CD4-positive, alpha-beta T cell treated with Interleukin-21 for 1 hour (primary cell): ENCODE measurements around the gene C17orf113.
"Not testable (repeated sequence)": the region's sequence is repeated elsewhere in the genome, so short reads cannot be mapped to it uniquely, and the experiment has no call there.

Experiments
- DNase-seq: peaks from one replicate; pipeline ENCODE4 v3.0.0-alpha.2; 2020

The C17orf113 gene

DNA sequence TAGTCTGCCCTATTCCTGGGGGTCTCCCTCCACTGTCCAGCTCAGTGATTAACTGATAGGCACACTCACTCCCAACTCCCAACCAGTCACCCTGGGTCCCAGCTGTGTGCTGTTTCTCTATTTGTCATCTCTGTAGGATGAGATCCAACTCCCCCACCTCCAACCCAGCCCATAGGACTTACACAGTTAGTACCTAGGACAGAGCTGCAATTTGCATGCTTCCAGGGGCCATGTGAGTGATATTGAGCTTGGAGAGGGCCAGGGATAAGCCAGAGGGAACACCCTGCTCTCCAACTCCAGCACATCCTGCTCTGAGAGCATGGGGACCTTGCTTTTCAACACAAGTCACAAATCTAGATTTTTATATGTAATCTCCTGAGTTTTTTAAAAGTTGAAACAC, 8.8 kb downstream of the C17orf113 start:
- DNase-seq = no peak

DNA sequence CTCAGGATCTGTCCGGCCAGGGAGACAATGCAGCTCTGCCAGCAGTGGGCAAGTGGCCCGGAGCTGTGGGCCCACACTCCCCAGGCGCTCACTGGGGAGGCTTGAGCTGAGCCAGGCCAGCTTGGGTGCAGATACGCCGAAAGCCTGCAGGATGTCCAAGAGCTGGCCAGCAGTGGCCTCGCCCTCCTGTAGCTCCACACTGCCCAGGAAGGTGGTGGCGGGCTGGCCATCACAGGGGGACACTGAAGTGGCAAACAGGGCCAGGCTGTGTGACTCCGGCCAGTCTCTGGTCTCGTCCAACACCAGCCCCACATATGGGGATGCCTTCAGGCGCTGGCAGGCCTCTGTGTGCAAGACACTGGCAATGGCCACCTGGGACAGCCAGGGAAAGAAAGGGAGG, 9.6 kb downstream of the C17orf113 start:
- DNase-seq = no peak

DNA sequence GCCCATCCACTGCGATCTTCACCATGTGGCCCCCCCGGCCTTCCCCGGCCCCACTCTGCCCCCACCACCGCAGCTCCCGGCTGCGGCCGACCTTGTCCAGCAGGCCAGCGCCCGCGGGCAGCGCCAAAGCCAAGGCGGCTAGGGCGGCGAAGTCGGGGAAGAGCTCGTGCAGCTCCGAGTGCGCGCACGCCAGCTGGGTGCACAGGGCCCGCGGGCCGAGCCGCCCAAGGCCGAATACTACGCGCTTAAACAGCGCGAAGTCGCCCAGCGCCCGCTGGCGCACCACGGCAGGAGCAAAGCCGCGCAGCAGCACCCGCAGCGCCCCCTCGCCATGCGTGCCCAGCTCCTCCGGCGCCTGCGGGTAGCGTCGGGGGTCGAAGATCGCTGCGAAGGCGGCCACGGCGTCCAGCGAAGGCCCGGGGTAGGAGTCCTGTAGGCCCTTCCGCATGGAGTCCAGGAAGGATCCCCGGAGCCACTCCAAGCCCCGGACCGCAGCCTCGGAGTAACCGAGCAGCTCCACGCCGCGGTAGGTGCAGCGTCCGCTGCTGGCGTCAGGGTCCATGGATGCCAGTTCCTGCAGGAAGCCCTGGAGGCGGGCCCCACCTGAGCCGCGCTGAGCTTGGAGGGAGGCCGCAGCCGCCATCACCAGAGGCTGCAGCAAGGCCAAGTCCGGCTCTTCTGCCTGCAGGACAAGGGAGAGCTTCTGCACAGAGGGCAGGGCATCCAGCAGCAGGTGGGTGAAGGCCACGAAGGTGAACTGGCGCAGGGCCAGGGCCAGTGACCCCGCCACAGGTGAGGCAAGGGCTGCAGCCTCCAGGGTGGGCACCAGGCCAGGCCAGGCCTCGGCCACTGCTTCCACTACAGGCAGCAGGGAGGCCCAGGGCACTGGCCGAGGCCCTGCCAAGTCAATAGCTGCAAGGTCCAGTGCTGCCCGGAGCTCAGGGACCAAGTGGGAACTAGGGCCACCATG, 10.3 kb downstream of the C17orf113 start:
- DNase-seq = no peak

- no peak for DNase-seq
These were observed 12.0 kb downstream of the C17orf113 start for GRCh38 chr17:42038221-42038973.

GRCh38 chr17:42034059-42034458, 16.3 kb downstream of the C17orf113 start:
- no peak for DNase-seq

DNA sequence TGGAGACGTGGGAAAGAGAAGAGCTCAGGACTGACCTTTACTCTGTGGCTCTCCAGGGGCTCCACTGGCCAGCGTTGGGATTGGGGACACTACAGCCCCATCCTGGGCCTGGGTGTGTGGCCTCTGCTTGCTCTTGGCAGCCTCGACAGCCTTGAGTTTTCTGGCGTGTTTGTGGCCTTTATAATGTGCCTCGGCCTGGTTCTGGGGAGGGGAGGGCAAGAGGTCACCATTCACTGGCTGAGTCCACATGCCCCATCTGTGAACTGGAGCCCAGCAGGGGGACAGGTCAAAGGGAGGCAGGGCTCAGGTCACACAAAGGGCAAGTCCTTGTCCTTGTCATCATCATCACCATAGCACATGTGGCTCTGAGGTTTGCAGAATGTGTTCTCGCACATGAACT, 18.8 kb downstream of the C17orf113 start:
- no peak for DNase-seq

DNA sequence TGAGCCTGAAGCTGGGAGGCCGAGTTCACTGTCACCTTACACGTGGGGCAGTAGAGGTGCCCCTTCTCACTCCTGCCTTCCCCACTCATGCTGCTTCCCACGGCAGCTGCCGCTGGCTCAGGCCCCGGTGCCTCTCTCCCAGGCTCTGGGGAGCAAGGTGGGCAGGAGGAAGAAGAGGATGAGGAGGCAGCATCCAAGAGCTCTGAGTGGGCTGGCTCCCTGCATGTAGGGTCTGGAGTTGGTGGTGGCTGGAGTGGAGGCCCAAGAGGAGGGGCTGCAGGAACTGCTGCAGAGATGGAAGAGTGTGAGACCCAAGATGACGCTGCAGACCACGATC, 21.6 kb downstream of the C17orf113 start:
- DNase-seq = no peak

DNA sequence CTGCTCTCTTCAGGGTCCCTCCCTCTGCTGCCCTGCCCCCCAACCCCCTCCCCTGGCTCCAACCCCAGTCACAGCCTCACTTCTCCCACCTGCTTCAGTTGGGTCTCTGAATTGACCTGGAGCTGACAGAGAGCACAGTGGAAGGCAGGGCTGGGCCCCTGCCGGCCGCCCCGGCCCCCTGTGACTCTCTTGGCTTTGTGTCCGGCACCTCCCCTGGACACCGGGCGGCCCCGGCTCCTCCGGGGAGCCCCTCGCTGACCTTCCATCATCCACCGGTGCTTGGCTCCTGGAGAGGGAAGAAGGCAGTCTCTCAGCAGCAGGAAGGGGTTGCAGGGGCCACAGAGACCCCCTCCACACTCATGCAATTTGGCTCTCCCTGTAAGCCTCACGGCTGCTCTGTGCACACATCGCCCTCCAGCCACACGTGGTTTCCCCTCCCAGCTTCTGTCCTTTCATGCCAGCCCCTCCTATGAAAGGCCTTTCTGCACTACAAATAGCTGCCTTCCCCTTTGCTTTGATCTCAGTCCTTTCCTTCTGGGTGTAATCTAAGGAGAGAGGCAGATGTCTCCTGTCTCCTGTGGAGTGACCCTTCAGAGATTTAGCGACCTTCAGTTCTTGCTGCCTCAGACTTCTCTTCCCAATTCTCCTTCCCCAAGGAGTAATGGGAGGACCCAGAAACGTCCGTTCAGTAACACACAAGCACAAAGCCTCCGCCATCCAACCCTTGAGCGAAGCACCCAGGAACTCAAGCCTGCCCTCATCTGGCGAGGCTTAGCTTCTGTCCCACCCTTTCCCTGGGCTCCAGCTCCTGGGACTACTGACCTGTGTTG, 22.2 kb downstream of the C17orf113 start:
- no peak for DNase-seq

GRCh38 chr17:42027590-42027889, 22.9 kb downstream of the C17orf113 start:
- no peak for DNase-seq

GRCh38 chr17:42026857-42027589, 23.4 kb downstream of the C17orf113 start:
- DNase-seq = no peak

GRCh38 chr17:42025936-42026335, 24.5 kb downstream of the C17orf113 start:
- DNase-seq = no peak

GRCh38 chr17:42025191-42025579, 25.2 kb downstream of the C17orf113 start:
- no peak for DNase-seq

GRCh38 chr17:42023524-42024349, 26.7 kb downstream of the C17orf113 start:
- no peak for DNase-seq

DNA sequence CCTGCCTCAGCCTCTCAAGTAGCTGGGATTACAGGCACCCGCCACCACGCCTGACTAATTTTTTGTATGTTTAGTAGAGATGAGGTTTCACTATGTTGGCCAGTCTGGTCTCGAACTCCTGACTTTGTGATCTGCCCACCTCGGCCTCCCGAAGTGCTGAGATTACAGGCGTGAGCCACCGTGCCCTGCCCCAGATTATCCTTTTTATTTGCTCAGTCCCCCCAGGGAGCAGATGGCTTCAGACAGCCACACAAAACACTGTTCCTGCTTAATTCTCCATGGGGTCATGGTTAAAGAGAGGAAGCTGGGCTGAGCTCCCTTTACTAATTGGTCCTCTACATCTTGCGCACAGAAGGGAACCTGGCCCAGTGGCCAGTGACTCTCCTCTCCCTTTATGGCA, 29.6 kb downstream of the C17orf113 start:
- not testable (repeated sequence) for DNase-seq

DNA sequence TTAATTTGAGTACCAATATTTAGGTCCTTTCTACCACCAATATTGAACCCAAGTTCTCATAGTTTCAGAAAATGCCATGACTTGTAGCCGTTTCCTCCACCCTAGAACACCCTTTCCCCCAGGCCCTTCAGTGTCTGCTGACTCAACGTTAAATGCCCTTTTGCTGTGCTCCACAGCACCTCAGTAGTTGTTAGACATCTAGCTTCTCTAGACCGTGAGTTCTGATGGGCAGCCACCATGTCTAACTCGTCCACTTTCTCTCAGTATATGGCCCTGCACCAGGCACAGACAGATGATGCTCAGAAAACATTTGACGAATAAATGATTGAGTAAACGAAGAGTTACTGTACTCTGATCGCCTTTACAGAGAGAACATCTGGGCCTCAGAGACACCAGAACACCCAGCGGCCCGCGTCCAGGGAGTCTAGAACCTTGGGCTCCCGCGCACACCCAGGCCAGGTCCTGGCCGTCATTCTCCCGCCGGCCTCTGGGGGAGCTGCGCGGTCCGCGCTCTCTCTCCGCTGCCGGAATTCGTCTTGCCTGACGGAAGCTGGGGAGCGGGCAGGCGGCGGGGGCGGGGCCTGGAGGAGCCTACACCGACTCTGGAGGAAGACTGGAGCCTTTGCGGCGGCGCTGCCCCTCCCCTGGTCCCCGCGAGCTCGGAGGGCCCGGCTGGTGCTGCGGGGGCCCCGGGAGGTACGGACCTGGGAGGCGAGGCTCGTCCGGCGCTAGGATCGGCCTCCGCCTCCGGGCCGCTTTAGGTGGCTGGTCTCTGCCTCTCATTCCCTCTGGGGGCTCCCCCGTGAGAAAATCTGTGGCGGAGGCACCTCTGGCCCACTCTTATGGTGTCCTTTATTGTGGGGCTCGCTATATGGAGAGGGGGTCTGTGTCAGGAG, 30.6 kb downstream of the C17orf113 start, which contains the start of gene NKIRAS2:
Gene NKIRAS2 (plus strand): TSS at position 582 of the 896 bp plus-strand sequence. CDS start 1,488 bp downstream, outside the sequence.
- peak; percentile 94 for DNase-seq

- no peak for DNase-seq
These were observed 31.4 kb downstream of the C17orf113 start for GRCh38 chr17:42018988-42019387.

GRCh38 chr17:42018339-42018738, 32.1 kb downstream of the C17orf113 start:
- DNase-seq = no peak

- no peak for DNase-seq
These were observed 32.6 kb downstream of the C17orf113 start for GRCh38 chr17:42017866-42018200.

- DNase-seq = peak; percentile 92
These were observed 33.2 kb downstream of the C17orf113 start, which contains the start of gene DNAJC7 for GRCh38 chr17:42016941-42017865. Gene DNAJC7 (minus strand): TSS chr17:42017439. CDS start chr17:42017416, 23 bp downstream.
